Neural cell (in vitro differentiated cells): ENCODE results near the gene HEATR1.

ENCODE experiments used
- EZH2 ChIP-seq: fragments of 200-600, 300-800 bp; shearing (Covaris generic), sonication (generic); IDR thresholded peaks from 2 replicates; pipeline ENCODE4 v1.6.1; 2014; ENCODE audit warnings: antibody characterized with exemption, low read length, borderline replicate concordance, mild to moderate bottlenecking; ENCODE audit not compliant: insufficient read depth, poor library complexity, severe bottlenecking
- POLR2AphosphoS5 ChIP-seq: IDR thresholded peaks from 2 replicates; pipeline ENCODE4 v1.6.1; 2012
- TF ChIP-seq, protein P1 (sequence below): fragments of 450-650 bp; IDR thresholded peaks from 2 replicates; pipeline ENCODE4 v1.5.1; 2014; ENCODE audit warnings: antibody characterized with exemption, mild to moderate bottlenecking, moderate library complexity; ENCODE audit not compliant: poor library complexity, severe bottlenecking

DNA sequence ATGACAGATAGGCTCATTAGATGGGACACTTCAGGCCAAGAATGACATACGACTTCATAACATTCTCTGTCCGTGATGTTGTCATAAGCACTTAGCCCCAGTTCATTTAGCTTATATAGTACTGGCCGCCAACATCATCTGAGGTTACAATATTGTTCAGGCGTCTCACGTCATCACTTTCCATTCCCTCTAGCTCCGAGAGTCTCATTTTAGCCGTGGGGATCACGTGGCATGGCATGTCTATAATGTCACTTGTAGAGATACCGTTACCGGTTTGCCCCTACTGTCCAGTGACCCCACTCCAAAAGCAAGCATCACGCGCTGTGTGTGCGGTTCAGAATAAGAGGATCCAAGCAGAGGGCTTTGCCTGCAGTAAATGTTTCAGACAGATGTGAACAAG is 34.6 kb upstream of the HEATR1 start:
- no peak for TF ChIP-seq EZH2
- TF ChIP-seq, protein P1, sequence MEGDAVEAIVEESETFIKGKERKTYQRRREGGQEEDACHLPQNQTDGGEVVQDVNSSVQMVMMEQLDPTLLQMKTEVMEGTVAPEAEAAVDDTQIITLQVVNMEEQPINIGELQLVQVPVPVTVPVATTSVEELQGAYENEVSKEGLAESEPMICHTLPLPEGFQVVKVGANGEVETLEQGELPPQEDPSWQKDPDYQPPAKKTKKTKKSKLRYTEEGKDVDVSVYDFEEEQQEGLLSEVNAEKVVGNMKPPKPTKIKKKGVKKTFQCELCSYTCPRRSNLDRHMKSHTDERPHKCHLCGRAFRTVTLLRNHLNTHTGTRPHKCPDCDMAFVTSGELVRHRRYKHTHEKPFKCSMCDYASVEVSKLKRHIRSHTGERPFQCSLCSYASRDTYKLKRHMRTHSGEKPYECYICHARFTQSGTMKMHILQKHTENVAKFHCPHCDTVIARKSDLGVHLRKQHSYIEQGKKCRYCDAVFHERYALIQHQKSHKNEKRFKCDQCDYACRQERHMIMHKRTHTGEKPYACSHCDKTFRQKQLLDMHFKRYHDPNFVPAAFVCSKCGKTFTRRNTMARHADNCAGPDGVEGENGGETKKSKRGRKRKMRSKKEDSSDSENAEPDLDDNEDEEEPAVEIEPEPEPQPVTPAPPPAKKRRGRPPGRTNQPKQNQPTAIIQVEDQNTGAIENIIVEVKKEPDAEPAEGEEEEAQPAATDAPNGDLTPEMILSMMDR, result no peak
- TF ChIP-seq POLR2AphosphoS5, result no peak
